Measurements from ENCODE around the gene CHST11.
"Not testable (repeated sequence)": the region's sequence is repeated elsewhere in the genome, so short reads cannot be mapped to it uniquely, and the experiment has no call there.

The CHST11 gene

DNA sequence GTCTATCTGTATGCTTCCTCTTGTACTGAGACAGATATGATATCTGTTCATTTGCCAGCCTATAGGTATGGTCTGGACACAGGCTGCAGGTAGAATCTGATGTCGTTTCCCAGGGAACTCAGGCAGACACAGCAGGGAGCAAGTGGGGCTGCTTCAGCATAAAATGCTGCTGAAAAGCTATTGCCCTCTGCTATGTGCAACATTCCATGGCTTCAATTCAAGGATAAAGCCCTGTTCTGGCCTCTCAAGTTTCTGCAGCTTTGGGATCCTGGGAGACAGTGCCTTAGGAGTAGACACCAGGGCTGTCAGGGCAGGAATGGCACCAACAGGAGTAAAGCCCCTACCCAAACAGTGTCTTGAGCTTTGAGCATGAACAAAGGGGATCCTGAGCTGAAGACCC, 327.8 kb downstream of the CHST11 start:
- Mint-ChIP-seq H3K27ac (no peak overlapping the region), H3K27me3 (no peaks in the 10 kb centered on the region), H3K9me3 (ENCODE audit: low read depth) (no peaks in the 10 kb centered on the region), H3K4me1 (ENCODE audit: low read depth) (peaks cover 2% of the 10 kb centered on the region), H3K4me3 (no peak overlapping the region), H3K36me3 (peaks cover 4% of the 10 kb centered on the region)

DNA sequence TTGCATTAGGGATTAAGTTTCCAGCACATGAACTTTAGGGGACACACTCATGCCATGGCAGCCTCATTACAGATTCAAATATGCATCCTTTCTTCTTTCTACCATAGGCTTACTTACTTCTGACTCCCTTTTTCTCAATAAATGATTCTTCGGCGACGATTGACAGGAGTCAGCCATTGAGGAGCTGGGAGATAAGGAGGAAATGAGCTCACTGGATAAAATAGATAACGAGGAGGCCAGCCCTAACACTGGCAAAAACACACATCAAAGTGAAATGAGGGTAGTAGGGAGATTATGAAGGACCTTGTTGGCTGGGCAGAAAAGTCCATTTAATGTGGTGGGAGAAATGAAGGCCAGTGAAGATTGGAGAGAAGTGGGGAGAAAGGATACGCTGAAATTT, 329.1 kb downstream of the CHST11 start:
- H3K4me3 Mint-ChIP-seq, result no peak overlapping the region
- H3K27ac Mint-ChIP-seq, result no peak overlapping the region
- H3K4me1 Mint-ChIP-seq (ENCODE audit: low read depth), result peaks cover 4% of the 10 kb centered on the region
- H3K27me3 Mint-ChIP-seq, result no peaks in the 10 kb centered on the region
- no peaks in the 10 kb centered on the region for H3K36me3 Mint-ChIP-seq
- no peaks in the 10 kb centered on the region for H3K9me3 Mint-ChIP-seq (ENCODE audit: low read depth)

DNA sequence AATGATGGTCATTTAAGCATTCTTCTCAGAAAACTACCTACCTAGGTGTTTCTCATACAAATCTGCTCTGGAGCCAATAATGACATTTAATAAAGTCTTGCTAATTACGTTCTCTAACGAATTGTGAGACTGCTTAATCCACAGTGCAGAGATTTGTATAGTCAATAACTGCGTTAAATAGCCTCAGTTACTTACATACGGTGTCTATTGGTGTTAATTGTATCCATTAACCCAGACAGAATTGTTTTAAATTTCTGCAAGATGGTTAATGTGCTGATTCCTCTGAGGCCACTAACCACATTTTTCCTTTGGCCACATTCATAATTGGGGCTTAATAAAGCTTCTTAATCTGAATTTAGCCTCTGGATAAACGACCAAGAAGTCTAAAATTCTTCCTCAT, 329.6 kb downstream of the CHST11 start:
- H3K27ac Mint-ChIP-seq, result no peak overlapping the region
- no peak overlapping the region for H3K4me3 Mint-ChIP-seq
- peaks cover 4% of the 10 kb centered on the region for H3K4me1 Mint-ChIP-seq (ENCODE audit: low read depth)
- no peaks in the 10 kb centered on the region for H3K9me3 Mint-ChIP-seq (ENCODE audit: low read depth)
- no peaks in the 10 kb centered on the region for H3K27me3 Mint-ChIP-seq
- no peaks in the 10 kb centered on the region for H3K36me3 Mint-ChIP-seq

DNA sequence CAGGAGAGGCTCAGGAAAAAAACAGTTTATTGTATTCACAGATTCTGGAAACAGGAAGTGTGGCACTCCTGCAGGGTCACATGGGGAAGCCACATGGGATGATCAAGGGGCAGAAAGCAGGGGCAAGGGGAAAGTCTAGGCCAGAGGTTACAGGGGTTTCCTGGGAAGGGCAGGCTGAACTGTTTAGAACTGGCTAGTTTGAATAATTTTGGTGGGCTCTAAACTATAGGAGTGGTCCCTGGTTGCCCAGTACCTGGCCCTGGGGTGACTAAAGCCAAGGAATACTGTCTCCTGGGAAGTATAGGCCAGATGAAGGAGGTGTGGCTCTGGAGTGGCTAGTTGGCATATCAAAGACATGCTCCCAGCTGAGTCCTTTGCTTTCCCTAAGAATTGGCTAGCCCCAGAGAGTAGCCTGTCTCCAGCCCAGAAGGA, 332.1 kb downstream of the CHST11 start:
- peaks cover 4% of the 10 kb centered on the region for H3K4me1 Mint-ChIP-seq (ENCODE audit: low read depth)
- H3K4me3 Mint-ChIP-seq, result no peak overlapping the region
- no peaks in the 10 kb centered on the region for H3K9me3 Mint-ChIP-seq (ENCODE audit: low read depth)
- H3K27me3 Mint-ChIP-seq, result no peaks in the 10 kb centered on the region
- no peaks in the 10 kb centered on the region for H3K36me3 Mint-ChIP-seq
- H3K27ac Mint-ChIP-seq, result no peak overlapping the region

DNA sequence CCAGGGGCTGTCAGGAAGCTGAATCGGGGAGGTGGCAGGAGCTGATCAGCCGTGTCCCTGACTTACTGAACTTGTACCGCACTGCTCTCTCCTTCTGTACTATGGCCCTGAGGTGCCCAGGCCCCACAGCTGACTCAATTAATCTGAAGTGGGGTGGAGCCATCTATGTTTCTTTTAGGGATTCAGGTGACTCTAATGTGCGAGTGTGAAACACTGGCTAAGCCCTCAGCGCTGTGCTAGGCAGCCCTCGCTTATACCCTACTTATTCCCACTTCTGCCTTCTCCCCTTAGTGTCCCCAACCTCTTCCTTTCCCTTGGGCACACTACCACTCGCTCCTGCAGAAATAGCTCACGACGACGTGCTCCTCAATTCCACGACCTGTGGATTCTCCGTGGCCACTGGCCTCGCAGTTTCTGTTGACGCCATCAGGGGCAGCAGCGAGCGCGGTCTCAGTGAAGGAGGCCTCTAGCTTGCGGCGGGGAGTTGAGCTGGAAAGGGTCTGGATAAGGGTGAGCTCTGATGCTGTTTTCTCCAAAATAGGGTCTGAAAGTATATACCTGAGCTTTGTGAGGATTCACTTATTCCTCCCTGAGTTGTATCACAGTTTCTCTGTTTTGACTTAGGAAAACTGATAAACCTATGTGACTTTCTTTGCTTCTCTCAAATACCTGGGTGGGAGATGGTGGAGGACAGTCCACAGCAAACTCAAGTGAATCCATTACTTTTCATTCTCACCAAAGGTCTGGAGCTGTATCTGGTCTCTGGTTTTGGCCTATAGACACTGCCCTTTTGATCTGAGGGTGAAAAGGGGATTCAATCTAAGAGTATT, 333.8 kb downstream of the CHST11 start:
- peaks cover 4% of the 10 kb centered on the region for H3K4me1 Mint-ChIP-seq (ENCODE audit: low read depth)
- no peaks in the 10 kb centered on the region for H3K27me3 Mint-ChIP-seq
- no peak overlapping the region for H3K4me3 Mint-ChIP-seq
- no peak overlapping the region for H3K27ac Mint-ChIP-seq
- H3K9me3 Mint-ChIP-seq (ENCODE audit: low read depth), result no peaks in the 10 kb centered on the region
- H3K36me3 Mint-ChIP-seq, result no peaks in the 10 kb centered on the region

DNA sequence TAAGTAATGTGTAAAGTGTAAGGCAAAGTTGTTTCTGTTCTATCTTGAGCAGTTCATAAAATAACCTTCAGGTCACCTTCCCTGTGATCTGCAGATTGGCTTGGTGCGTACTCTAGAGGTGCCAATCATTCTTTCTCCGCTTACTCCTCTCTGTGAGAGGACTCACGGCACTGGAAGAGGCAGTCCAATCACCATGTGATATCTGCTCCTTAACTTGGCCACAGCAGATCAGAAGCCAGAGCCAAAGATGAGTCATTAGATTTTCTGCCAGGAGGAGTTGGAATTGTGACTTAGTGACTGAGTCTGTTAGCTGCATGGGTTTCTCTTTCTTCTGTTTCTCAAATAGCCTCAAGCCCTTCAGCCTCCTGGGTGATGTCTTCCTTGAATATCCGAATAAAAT, 335.8 kb downstream of the CHST11 start:
- Mint-ChIP-seq H3K4me3 (no peak overlapping the region), H3K27me3 (no peaks in the 10 kb centered on the region), H3K9me3 (ENCODE audit: low read depth) (no peaks in the 10 kb centered on the region), H3K4me1 (ENCODE audit: low read depth) (peaks cover 4% of the 10 kb centered on the region), H3K36me3 (no peaks in the 10 kb centered on the region), H3K27ac (no peak overlapping the region)

DNA sequence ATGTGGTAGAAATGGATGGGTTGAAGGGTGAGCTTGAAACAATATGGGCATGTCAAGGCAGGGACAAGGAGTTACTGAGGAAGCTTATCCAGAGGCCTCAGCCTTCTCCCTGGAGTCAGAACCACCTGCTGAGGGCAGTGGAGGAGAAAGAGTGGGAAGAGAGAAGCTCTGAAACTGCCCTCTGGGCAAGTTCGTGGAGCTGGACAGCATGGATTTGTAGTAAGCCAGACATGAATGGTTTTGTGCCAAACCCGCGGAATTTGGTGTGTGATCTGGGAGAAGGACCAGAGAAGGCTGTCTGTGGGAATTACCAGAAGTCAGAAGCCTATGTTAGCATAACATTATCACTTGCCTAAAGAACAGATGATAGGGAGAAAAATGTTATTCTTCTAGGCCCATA, 336.5 kb downstream of the CHST11 start:
- H3K27me3 Mint-ChIP-seq, result no peaks in the 10 kb centered on the region
- H3K27ac Mint-ChIP-seq, result no peak overlapping the region
- H3K36me3 Mint-ChIP-seq, result no peaks in the 10 kb centered on the region
- H3K9me3 Mint-ChIP-seq (ENCODE audit: low read depth), result no peaks in the 10 kb centered on the region
- H3K4me1 Mint-ChIP-seq (ENCODE audit: low read depth), result peaks cover 4% of the 10 kb centered on the region
- no peak overlapping the region for H3K4me3 Mint-ChIP-seq

DNA sequence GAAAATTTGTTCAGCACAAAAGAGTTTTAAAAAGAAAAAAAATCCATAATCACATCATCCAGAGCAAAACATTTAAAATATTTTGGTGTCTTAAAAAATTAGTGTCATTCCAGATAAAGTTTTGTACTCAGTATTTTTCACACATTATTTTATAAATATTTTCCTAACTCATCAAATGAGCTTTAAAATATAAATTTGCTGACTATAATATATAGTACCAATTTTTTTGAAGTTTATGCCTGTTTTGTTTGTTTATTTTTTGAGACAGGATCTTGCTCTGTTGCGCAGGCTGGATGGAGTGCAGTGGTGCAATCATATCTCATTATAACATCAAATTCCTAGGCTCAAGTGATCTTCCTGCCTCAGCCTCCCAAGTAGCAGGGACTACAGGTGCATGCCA, 337.2 kb downstream of the CHST11 start:
- H3K9me3 Mint-ChIP-seq (ENCODE audit: low read depth), result no peaks in the 10 kb centered on the region

DNA sequence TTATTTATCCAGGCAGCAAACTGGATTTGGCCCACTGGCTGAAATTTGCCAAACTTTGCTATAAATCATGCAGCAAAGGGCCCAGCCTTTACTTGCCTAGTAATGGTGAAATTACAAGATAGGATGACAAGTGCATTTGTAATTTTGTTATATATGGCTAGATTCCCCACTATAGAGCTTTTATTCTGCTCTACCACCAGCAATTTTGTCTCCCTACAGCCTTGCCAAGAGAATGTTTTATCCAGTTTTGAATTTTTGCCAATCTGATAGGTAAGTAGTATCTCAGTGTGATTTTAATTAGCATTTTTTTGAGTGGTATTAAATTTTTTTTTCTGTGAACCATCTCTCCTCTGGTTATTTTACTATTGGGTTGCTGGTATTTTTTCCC, 339.7 kb downstream of the CHST11 start:
- Mint-ChIP-seq H3K4me3 (no peak overlapping the region), H3K27ac (no peak overlapping the region), H3K9me3 (ENCODE audit: low read depth) (no peaks in the 10 kb centered on the region), H3K36me3 (no peaks in the 10 kb centered on the region), H3K4me1 (ENCODE audit: low read depth) (no peaks in the 10 kb centered on the region), H3K27me3 (peaks cover 1% of the 10 kb centered on the region)

More for the DNA sequence above, 337.2 kb downstream of the CHST11 start:
- Mint-ChIP-seq H3K4me1 (ENCODE audit: low read depth) (peaks cover 2% of the 10 kb centered on the region), H3K27me3 (no peaks in the 10 kb centered on the region), H3K36me3 (no peaks in the 10 kb centered on the region), H3K4me3 (no peak overlapping the region), H3K27ac (no peak overlapping the region)

DNA sequence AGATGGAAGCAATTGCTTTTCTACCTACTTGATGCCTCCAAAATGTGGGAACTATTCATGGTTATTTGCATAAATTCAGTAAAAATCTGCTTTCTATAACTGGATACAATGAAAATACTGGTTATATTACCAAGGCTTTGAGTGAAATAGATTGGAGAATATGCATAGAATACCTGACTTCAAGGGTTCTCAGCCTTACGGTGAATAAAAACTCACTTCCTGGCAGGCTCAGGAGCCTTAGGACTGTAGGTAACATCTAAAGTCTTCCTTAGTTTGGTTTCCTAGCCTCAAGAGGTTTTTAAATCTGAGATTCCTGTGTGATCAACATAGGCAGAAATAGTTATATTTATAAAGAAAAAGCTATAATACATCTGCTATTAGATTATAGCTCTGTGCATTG, 342.7 kb downstream of the CHST11 start:
- Mint-ChIP-seq H3K36me3 (no peaks in the 10 kb centered on the region), H3K27ac (no peak overlapping the region), H3K27me3 (peaks cover 3% of the 10 kb centered on the region), H3K9me3 (ENCODE audit: low read depth) (no peaks in the 10 kb centered on the region), H3K4me1 (ENCODE audit: low read depth) (no peaks in the 10 kb centered on the region), H3K4me3 (no peak overlapping the region)

DNA sequence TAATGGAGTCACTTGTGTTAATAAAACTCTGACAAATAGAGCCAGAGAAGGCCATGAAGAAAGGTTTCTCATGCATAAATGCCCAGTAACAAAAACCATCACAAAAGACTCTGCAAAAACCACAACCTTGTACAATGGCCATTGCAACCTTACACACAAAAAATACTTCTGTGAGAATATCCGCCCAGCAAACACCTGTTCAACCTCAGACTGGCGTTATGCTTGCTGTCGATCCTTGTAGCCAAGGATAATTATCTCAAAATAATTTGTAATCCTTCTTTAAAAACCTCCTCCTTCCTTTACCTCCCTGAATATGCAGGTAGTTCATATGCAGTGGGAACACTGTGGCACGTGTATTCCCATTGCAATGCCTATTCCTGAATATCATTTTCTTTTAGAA, 344.3 kb downstream of the CHST11 start:
- no peak overlapping the region for H3K4me3 Mint-ChIP-seq
- no peaks in the 10 kb centered on the region for H3K4me1 Mint-ChIP-seq (ENCODE audit: low read depth)
- peaks cover 3% of the 10 kb centered on the region for H3K27me3 Mint-ChIP-seq
- no peaks in the 10 kb centered on the region for H3K9me3 Mint-ChIP-seq (ENCODE audit: low read depth)
- H3K36me3 Mint-ChIP-seq, result no peaks in the 10 kb centered on the region
- H3K27ac Mint-ChIP-seq, result no peak overlapping the region

DNA sequence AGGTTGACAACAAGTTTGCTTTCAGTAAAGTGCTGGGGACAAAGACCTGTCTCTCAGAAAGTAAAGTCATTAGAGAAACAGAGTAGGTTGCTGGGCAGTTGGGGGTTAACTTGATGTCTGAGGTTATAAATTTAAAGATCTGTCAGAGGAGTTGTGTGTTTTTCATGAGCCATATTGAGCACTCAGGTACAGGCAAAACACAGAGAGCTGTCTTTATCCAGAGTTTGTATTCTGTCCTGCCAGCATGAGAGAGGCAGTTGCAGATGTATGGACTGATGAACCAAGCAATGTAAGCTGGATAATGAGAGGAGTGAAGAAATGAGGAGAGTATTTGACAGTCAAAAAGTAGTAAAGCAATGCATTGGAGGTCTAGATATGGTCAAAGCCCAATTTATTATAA, 344.7 kb downstream of the CHST11 start:
- Mint-ChIP-seq H3K4me1 (ENCODE audit: low read depth) (no peaks in the 10 kb centered on the region), H3K36me3 (no peaks in the 10 kb centered on the region), H3K9me3 (ENCODE audit: low read depth) (no peaks in the 10 kb centered on the region), H3K27ac (no peak overlapping the region), H3K4me3 (no peak overlapping the region), H3K27me3 (peaks cover 3% of the 10 kb centered on the region)

DNA sequence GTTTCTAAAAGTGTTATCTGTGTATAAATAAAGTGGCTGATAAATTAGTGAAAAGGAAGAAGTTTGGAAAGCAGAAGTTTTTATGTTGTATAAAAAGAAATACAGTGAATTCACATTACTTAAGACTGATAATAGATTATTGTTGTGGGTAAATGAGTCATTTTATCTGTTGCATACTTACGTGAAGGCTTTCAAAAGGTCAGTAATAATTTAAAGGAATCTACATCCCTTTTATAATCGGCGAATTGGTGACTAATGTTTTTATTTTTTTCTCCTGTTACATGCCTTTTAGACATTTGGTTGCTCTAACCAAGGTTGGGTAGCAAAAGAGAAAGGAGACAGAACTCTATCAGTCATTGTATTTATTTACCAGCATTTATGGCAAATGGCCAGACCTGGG, 345.5 kb downstream of the CHST11 start:
- Mint-ChIP-seq H3K36me3 (no peaks in the 10 kb centered on the region), H3K27me3 (peaks cover 3% of the 10 kb centered on the region), H3K9me3 (ENCODE audit: low read depth) (no peaks in the 10 kb centered on the region), H3K4me3 (no peak overlapping the region), H3K4me1 (ENCODE audit: low read depth) (no peaks in the 10 kb centered on the region), H3K27ac (no peak overlapping the region)

DNA sequence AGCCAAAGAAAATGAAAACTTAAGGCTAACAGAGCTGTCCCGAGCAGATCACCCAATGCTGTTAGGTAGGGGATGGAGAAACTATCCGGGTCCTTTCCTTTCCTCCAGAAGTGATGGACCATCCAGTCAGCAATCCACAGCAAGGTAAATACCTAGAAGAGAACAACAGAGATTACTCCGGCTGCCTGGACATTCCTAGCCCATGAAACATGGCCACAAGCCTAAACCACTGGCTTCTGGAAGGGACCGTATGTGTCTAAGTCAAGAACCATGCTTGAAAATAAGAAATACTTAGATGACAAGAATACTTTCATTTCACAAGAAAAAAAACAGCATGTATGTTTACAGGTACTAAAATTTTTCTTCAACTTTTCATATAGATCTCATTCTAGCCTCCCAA, 348.4 kb downstream of the CHST11 start:
- Mint-ChIP-seq H3K27me3 (peaks cover 5% of the 10 kb centered on the region), H3K27ac (no peak overlapping the region), H3K9me3 (ENCODE audit: low read depth) (no peaks in the 10 kb centered on the region), H3K4me1 (ENCODE audit: low read depth) (no peaks in the 10 kb centered on the region), H3K36me3 (no peaks in the 10 kb centered on the region), H3K4me3 (no peak overlapping the region)

DNA sequence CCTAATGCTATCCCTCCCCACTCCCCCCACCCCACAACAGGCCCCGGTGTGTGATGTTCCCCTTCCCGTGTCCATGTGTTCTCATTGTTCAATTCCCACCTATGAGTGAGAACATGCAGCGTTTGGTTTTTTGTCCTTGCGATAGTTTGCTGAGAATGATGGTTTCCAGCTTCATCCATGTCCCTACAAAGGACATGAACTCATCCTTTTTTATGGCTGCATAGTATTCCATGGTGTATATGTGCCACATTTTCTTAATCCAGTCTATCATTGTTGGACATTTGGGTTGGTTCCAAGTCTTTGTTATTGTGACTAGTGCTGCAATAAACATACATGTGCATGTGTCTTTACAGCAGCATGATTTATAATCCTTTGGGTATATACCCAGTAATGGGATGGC, 349.4 kb downstream of the CHST11 start:
- not testable (repeated sequence) for H3K4me1 Mint-ChIP-seq (ENCODE audit: low read depth); H3K27me3 Mint-ChIP-seq; H3K27ac Mint-ChIP-seq; H3K4me3 Mint-ChIP-seq; H3K36me3 Mint-ChIP-seq; H3K9me3 Mint-ChIP-seq (ENCODE audit: low read depth)

DNA sequence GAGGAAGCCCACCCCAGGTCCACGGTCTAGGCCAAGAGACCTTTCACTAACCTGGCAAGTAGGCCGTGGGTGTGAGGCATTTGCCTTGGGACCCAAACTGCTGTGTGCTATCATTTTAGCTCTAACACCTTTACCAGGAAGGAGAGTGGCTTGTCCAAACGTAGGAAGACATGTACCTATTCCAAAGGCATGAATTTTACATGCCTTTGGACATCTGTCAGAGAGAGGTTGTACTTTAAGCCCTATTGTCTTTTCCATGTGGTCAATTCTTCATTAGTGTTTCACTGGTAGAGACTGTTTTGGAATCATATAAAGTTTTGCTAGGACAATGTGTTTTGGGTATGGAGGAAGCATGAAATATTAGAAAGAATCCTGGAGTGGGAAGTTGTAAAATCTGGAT, 352.5 kb downstream of the CHST11 start:
- peaks cover 4% of the 10 kb centered on the region for H3K36me3 Mint-ChIP-seq
- H3K4me1 Mint-ChIP-seq (ENCODE audit: low read depth), result no peaks in the 10 kb centered on the region
- H3K9me3 Mint-ChIP-seq (ENCODE audit: low read depth), result no peaks in the 10 kb centered on the region
- no peak overlapping the region for H3K27ac Mint-ChIP-seq
- H3K4me3 Mint-ChIP-seq, result no peak overlapping the region
- H3K27me3 Mint-ChIP-seq, result peaks cover 3% of the 10 kb centered on the region

Data from activated naive CD8-positive, alpha-beta T cell (primary cell).